H1 (cell line): ENCODE results near the gene DYNC1I1. TPM values are rescaled to one million over a fixed set of nuclear protein-coding genes. Genes with fewer than 3 reads are reported as not detected.

Experiments used
- CTCF ChIA-PET: fragments of 300-600 bp; sonication (Branson Sonifier 250); formaldehyde crosslinking; loops from one replicate; lab custom pipeline; 2021; ENCODE audit not compliant: partially characterized antibody; lab: Charles Lee
- POLR2A ChIA-PET: fragments of 300-600 bp; sonication (Branson Sonifier 250); formaldehyde crosslinking; loops from one replicate; lab custom pipeline; 2021; ENCODE audit warnings: inconsistent platforms; ENCODE audit not compliant: partially characterized antibody; lab: Charles Lee
- DNase-seq, 2 experiments: peaks; one replicate each; pipeline versions ENCODE4 v3.0.0 to v3.0.0-alpha.2; 2010 to 2022; ENCODE audit warnings: low spot score in 2 of 2, low read depth in 1 of 2, mixed read lengths in 1 of 2
- FAIRE-seq: peaks from 2 replicates; lab custom pipeline; 2011; peaks lifted over from hg19 to GRCh38; lab: Jason Lieb, UNC
- H2AFZ ChIP-seq: 2 replicates; pipeline ENCODE4 v1.8.1; 2012; ENCODE audit warnings: low read length, inconsistent platforms
- H2AK5ac ChIP-seq: 2 replicates; pipeline ENCODE4 v1.6.1; 2013; ENCODE audit warnings: low read depth, low read length
- H2BK120ac ChIP-seq: replicated peaks from 2 replicates; pipeline ENCODE3; 2013; ENCODE audit warnings: low read depth, low read length, inconsistent platforms
- H2BK12ac ChIP-seq: 2 replicates; pipeline ENCODE4 v1.6.1; 2013; ENCODE audit warnings: low read depth, low read length
- H2BK15ac ChIP-seq: 2 replicates; pipeline ENCODE4 v1.6.1; 2013; ENCODE audit warnings: low read length
- H2BK20ac ChIP-seq: 2 replicates; pipeline ENCODE4 v1.6.1; 2013; ENCODE audit warnings: low read length
- H2BK5ac ChIP-seq: 2 replicates; pipeline ENCODE4 v1.6.1; 2013; ENCODE audit warnings: low read depth, low read length
- H3K14ac ChIP-seq: 2 replicates; pipeline ENCODE4 v1.6.1; 2013; ENCODE audit warnings: inconsistent platforms; ENCODE audit not compliant: insufficient read length
- H3K18ac ChIP-seq: 2 replicates; pipeline ENCODE4 v1.6.1; 2013; ENCODE audit warnings: low read length; ENCODE audit errors: extremely low read depth
- H3K23ac ChIP-seq: 2 replicates; pipeline ENCODE4 v1.6.1; 2013; ENCODE audit warnings: inconsistent platforms; ENCODE audit not compliant: insufficient read length
- H3K23me2 ChIP-seq: 2 replicates; pipeline ENCODE4 v1.6.1; 2013; ENCODE audit warnings: low read depth, low read length
- H3K27ac ChIP-seq: 2 replicates; pipeline ENCODE4 v1.6.1; 2011; ENCODE audit warnings: low read depth, low read length, inconsistent platforms
- H3K27me3 ChIP-seq, 4 experiments: replicated peaks in 1 of 4; 1 replicate in 1 of 4; 2 replicates in 3 of 4; pipeline versions ENCODE4 v1.6.1 to v1.8.1; 2011 to 2013; ENCODE audit warnings: low read length in 3 of 4, mild to moderate bottlenecking in 3 of 4, inconsistent platforms in 2 of 4, mixed read lengths in 2 of 4, moderate library complexity in 1 of 4; ENCODE audit not compliant: control insufficient read depth in 3 of 4, insufficient read depth in 3 of 4; ENCODE audit errors: extremely low read depth in 1 of 4
- H3K36me3 ChIP-seq, 4 experiments: 2 replicates each; pipeline versions ENCODE4 v1.6.1 to v1.8.1; 2011 to 2013; ENCODE audit warnings: mild to moderate bottlenecking in 4 of 4, low read length in 3 of 4, moderate library complexity in 2 of 4, control low read depth in 1 of 4, inconsistent platforms in 1 of 4; ENCODE audit not compliant: insufficient read depth in 4 of 4, control insufficient read depth in 2 of 4
- H3K4ac ChIP-seq: replicated peaks from 2 replicates; pipeline ENCODE3; 2013; ENCODE audit warnings: low read length, low read depth, mixed read lengths, inconsistent platforms; ENCODE audit not compliant: insufficient read length
- H3K4me1 ChIP-seq, 4 experiments: replicated peaks in 1 of 4; 1 replicate in 1 of 4; 2 replicates in 3 of 4; pipeline versions ENCODE4 v1.6.1 to v1.8.1; 2011 to 2013; ENCODE audit warnings: low read length in 3 of 4, inconsistent platforms in 2 of 4, mixed read lengths in 1 of 4; ENCODE audit not compliant: insufficient read depth in 4 of 4, control insufficient read depth in 3 of 4
- H3K4me2 ChIP-seq, 2 experiments: 2 replicates each; pipeline versions ENCODE4 v1.6.1 to v1.8.1; 2011 to 2013; ENCODE audit warnings: low read depth in 2 of 2, low read length in 2 of 2, control low read depth in 1 of 2, inconsistent platforms in 1 of 2, mild to moderate bottlenecking in 1 of 2; ENCODE audit not compliant: insufficient read depth in 1 of 2
- H3K4me3 ChIP-seq, 4 experiments: fragments of 200-600, 300-600 bp in 1 of 4; sonication (generic), shearing (Covaris generic), sonication (Bioruptor Twin) in 1 of 4; 2 replicates each; pipeline versions ENCODE4 v1.5.1 to v1.8.1; 2011 to 2016; ENCODE audit warnings: low read length in 4 of 4, low read depth in 3 of 4, control low read depth in 2 of 4, inconsistent platforms in 2 of 4, mild to moderate bottlenecking in 2 of 4, mixed read lengths in 1 of 4, moderate library complexity in 1 of 4; ENCODE audit not compliant: insufficient read depth in 2 of 4; ENCODE audit errors: extremely low read depth in 1 of 4
- H3K56ac ChIP-seq: replicated peaks from 2 replicates; pipeline ENCODE3; 2013; ENCODE audit warnings: low read depth, mild to moderate bottlenecking, mixed read lengths, low read length, inconsistent platforms; ENCODE audit not compliant: insufficient read length
- H3K79me1 ChIP-seq: 2 replicates; pipeline ENCODE4 v1.6.1; 2013; ENCODE audit warnings: low read depth, low read length, control low read depth
- H3K79me2 ChIP-seq, 2 experiments: 2 replicates each; pipeline versions ENCODE4 v1.6.1 to v1.8.1; 2012 to 2013; ENCODE audit warnings: low read length in 2 of 2, mild to moderate bottlenecking in 2 of 2, inconsistent platforms in 1 of 2; ENCODE audit not compliant: insufficient read depth in 2 of 2, control insufficient read depth in 1 of 2
- H3K9ac ChIP-seq, 4 experiments: replicated peaks in 1 of 4; 1 replicate in 1 of 4; 2 replicates in 3 of 4; pipeline versions ENCODE4 v1.6.1 to v1.8.1; 2011 to 2013; ENCODE audit warnings: low read depth in 3 of 4, low read length in 3 of 4, control low read depth in 2 of 4, mild to moderate bottlenecking in 2 of 4, moderate library complexity in 2 of 4, inconsistent platforms in 1 of 4; ENCODE audit errors: extremely low read depth in 1 of 4
- H3K9me3 ChIP-seq, 2 experiments: 2 replicates each; pipeline versions ENCODE4 v1.6.1 to v1.8.1; 2012 to 2013; ENCODE audit warnings: mild to moderate bottlenecking in 2 of 2, moderate library complexity in 2 of 2, control low read depth in 1 of 2, inconsistent platforms in 1 of 2, low read depth in 1 of 2, low read length in 1 of 2, mixed read lengths in 1 of 2; ENCODE audit not compliant: insufficient read depth in 2 of 2
- H4K20me1 ChIP-seq, 2 experiments: replicated peaks in 1 of 2; 2 replicates each; pipeline versions ENCODE3 to v1.8.1; 2011 to 2013; ENCODE audit warnings: inconsistent platforms in 2 of 2, low read length in 2 of 2, mild to moderate bottlenecking in 1 of 2; ENCODE audit not compliant: insufficient read depth in 2 of 2, control insufficient read depth in 1 of 2
- H4K5ac ChIP-seq: 2 replicates; pipeline ENCODE4 v1.6.1; 2013; ENCODE audit warnings: low read length, low read depth, mixed read lengths, inconsistent platforms; ENCODE audit not compliant: insufficient read length
- H4K8ac ChIP-seq: 2 replicates; pipeline ENCODE4 v1.8.0; 2013; ENCODE audit warnings: mild to moderate bottlenecking, moderate library complexity, low read length, inconsistent platforms; ENCODE audit not compliant: insufficient read depth; ENCODE audit errors: extremely low read depth
- H4K91ac ChIP-seq: replicated peaks from 2 replicates; pipeline ENCODE3; 2013; ENCODE audit warnings: low read length, mixed read lengths, inconsistent platforms; ENCODE audit not compliant: insufficient read length
- CREB1 ChIP-seq: IDR thresholded peaks from 2 replicates; pipeline ENCODE4 v1.6.1; 2012; ENCODE audit warnings: inconsistent platforms
- EP300 ChIP-seq, 2 experiments: IDR thresholded peaks; 1 replicate in 1 of 2; 2 replicates in 1 of 2; pipeline ENCODE4 v1.6.1; 2011 to 2012; ENCODE audit warnings: low read depth in 2 of 2, low read length in 2 of 2, mild to moderate bottlenecking in 2 of 2, borderline replicate concordance in 1 of 2, inconsistent platforms in 1 of 2, moderate library complexity in 1 of 2
- GTF2F1 ChIP-seq: IDR thresholded peaks from 2 replicates; pipeline ENCODE4 v1.6.1; 2012; ENCODE audit warnings: low read depth, low read length, improper control_type of control experiment, borderline replicate concordance
- JUND ChIP-seq: IDR thresholded peaks from 2 replicates; pipeline ENCODE4 v1.6.1; 2011; ENCODE audit warnings: mild to moderate bottlenecking, improper control_type of control experiment, low read length
- KDM4A ChIP-seq: IDR thresholded peaks from one replicate; pipeline ENCODE4 v1.7.1; 2012; ENCODE audit warnings: low read depth, mild to moderate bottlenecking, moderate library complexity, low read length, inconsistent platforms; ENCODE audit not compliant: severe bottlenecking
- MAFK ChIP-seq: IDR thresholded peaks from 2 replicates; pipeline ENCODE4 v1.6.1; 2012; ENCODE audit warnings: low read depth, mild to moderate bottlenecking, improper control_type of control experiment, low read length
- POU5F1 ChIP-seq: IDR thresholded peaks from 2 replicates; pipeline ENCODE4 v1.6.1; 2011; ENCODE audit warnings: low read depth, mild to moderate bottlenecking, low read length, moderate library complexity
- RFX5 ChIP-seq: IDR thresholded peaks from 2 replicates; pipeline ENCODE4 v1.6.1; 2011; ENCODE audit warnings: low read depth, low read length, improper control_type of control experiment, borderline replicate concordance
- TAF7 ChIP-seq: optimal IDR thresholded peaks from 2 replicates; pipeline ENCODE3; 2011; ENCODE audit warnings: low read depth, mild to moderate bottlenecking, inconsistent platforms, low read length, moderate library complexity, borderline replicate concordance
- TCF12 ChIP-seq: IDR thresholded peaks from 2 replicates; pipeline ENCODE4 v1.6.1; 2011; ENCODE audit warnings: low read depth, mild to moderate bottlenecking, low read length
- WGBS, 2 experiments: shearing (Covaris generic) in 1 of 2; methylation state at CpG; one replicate each; pipeline versions ENCODE4 v1.1.6 to v1.1.7; 2013 to 2015; ENCODE audit warnings: low lambda C conversion rate in 2 of 2, mixed read lengths in 2 of 2, inconsistent platforms in 1 of 2, low coverage in 1 of 2, missing lambda C conversion rate in 1 of 2; ENCODE audit not compliant: insufficient replicate concordance in 2 of 2, insufficient coverage in 1 of 2, insufficient read length in 1 of 2; ENCODE audit errors: extremely low coverage in 1 of 2, missing lambda C conversion rate in 1 of 2; 5-methylcytosine and 5-hydroxymethylcytosine counted together
- polyA plus RNA-seq, 7 experiments: library from polyadenylated mRNA; depleted of rRNA in 3 of 7; stranded (reverse) in 5 of 7; unstranded in 2 of 7; fragments of >200 nt in 5 of 7; fragments of 200-250 nt in 2 of 7; gene quantifications; 1 replicate in 5 of 7; 2 replicates in 1 of 7; 4 replicates in 1 of 7; pipeline versions ENCODE4 v1.2.1 to v1.2.3, GENCODE V29; 2011 to 2013; ENCODE audit warnings: missing spikeins in 2 of 7, mixed read lengths in 2 of 7
- total RNA-seq: library from RNA; stranded (reverse); fragmentation: NEBNext Ultra II Directional; extraction: Animal tissue kit (Norgen Biotek cat#: 25700); gene quantifications from 2 replicates; pipeline ENCODE4 v1.2.1, GENCODE V29; 2021
- TF ChIP-seq, protein P1 (sequence below): IDR thresholded peaks from 2 replicates; pipeline ENCODE4 v1.6.1; 2011; ENCODE audit warnings: low read depth, mild to moderate bottlenecking, low read length; ENCODE audit not compliant: insufficient read depth
- TF ChIP-seq, protein P2 (sequence below): IDR thresholded peaks from 2 replicates; pipeline ENCODE4 v1.6.1; 2012; ENCODE audit warnings: low read length, inconsistent platforms

Gene DYNC1I1
- total and polyA plus RNA-seq, 2 of the 8 experiments (the other 6 are each of a cell fraction or from before 2014, with no cell fraction given) = 0.45 to 0.58 TPM

DNA sequence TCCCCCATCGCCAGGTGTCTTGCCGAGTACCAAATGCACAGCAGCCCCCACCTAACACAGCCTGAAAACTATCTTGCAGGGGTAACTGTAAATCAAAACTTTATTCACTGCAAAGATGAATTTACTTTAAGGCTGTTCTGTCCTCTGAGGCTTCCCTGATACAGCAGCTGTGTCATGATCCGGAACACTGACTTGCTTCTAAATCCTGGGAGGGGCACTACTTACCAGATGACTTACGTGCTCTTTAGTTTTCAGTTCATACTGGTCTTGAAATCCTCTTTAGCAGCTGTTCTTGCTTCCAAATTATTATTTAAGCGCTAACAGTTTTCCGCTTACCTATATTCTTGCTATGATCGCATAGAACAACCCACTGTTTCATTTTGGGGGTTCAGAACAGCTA lies 4.9 kb downstream of the DYNC1I1 start:
- CTCF ChIA-PET = interaction anchor here (0.9 to 8.3 kb wide), 10 partner anchors 16 to 94 kb away, joined by 3 to 56 read pairs (median 4); no protein-coding TSS in a partner anchor
- Histone ChIP-seq H3K36me3 (no peaks in the 10 kb centered on the region), H3K27me3 (peaks cover 4 to 22% (median 17%) of the 10 kb centered on the region in 4 experiments), H3K56ac (no peak overlapping the region), H3K4me3 (no peak overlapping the region), H3K4me2 (no peak overlapping the region), H3K14ac (no peak overlapping the region), H4K8ac (no peak overlapping the region), H3K9me3 (no peaks in the 10 kb centered on the region), H3K23me2 (peaks cover 8% of the 10 kb centered on the region; the same call in 1 of the 2 replicates), H3K79me2 (no peaks in the 10 kb centered on the region), H2AFZ (no peak overlapping the region), H4K20me1 (no peaks in the 10 kb centered on the region), H2BK20ac (no peak overlapping the region), H2AK5ac (no peak overlapping the region), H3K4me1 (peaks cover 0 to 9% (median 3%) of the 10 kb centered on the region in 4 experiments; a peak in 5 of 7 replicates), H2BK12ac (no peak overlapping the region), H3K23ac (no peak overlapping the region), H3K4ac (no peak overlapping the region), H3K27ac (no peak overlapping the region), H2BK120ac (no peak overlapping the region), H2BK5ac (no peak overlapping the region), H2BK15ac (no peak overlapping the region), H3K9ac (no peak overlapping the region), H3K18ac (no peak overlapping the region), H3K79me1 (no peaks in the 10 kb centered on the region), H4K5ac (no peak overlapping the region), H4K91ac (no peak overlapping the region)
- FAIRE-seq (no peak), DNase-seq (no peak)
- POLR2A ChIA-PET = no interaction called here
- WGBS, 2 experiments = 92% methylated on average over 7 of the region's 7 CpGs; no CpG with 5 or more reads in 1 of the 2 experiments
- TF ChIP-seq TAF7 (no peak), JUND (no peak), MAFK (no peak), GTF2F1 (no peak), CREB1 (no peak), RFX5 (no peak), KDM4A (no peak), POU5F1 (no peak), TCF12 (no peak), EP300 (IDR thresholded peaks at IDR 0.05; ENCODE audit: borderline replicate concordance in 1 of 2, low read depth in 2 of 2, low read length in 2 of 2) (no peak)
- TF ChIP-seq, protein P1, sequence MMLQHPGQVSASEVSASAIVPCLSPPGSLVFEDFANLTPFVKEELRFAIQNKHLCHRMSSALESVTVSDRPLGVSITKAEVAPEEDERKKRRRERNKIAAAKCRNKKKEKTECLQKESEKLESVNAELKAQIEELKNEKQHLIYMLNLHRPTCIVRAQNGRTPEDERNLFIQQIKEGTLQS = no peak
- TF ChIP-seq, protein P2, sequence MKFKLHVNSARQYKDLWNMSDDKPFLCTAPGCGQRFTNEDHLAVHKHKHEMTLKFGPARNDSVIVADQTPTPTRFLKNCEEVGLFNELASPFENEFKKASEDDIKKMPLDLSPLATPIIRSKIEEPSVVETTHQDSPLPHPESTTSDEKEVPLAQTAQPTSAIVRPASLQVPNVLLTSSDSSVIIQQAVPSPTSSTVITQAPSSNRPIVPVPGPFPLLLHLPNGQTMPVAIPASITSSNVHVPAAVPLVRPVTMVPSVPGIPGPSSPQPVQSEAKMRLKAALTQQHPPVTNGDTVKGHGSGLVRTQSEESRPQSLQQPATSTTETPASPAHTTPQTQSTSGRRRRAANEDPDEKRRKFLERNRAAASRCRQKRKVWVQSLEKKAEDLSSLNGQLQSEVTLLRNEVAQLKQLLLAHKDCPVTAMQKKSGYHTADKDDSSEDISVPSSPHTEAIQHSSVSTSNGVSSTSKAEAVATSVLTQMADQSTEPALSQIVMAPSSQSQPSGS = no peak
